T-helper 2 cell (primary cell): ENCODE results near the gene UGT2A1.

Source experiments
- DNase-seq, 5 experiments: peaks; one replicate each; pipeline versions ENCODE4 v3.0.0 to v3.0.0-alpha.2; 2012 to 2022

Gene UGT2A1

GRCh38 chr4:69584135-69584534 is 68.9 kb downstream of the UGT2A1 start:
- no peak for DNase-seq

GRCh38 chr4:69583543-69583942 is 69.5 kb downstream of the UGT2A1 start:
- no peak for DNase-seq

- DNase-seq = no peak
Measured at GRCh38 chr4:69577245-69577644, 75.8 kb downstream of the UGT2A1 start.

GRCh38 chr4:69576251-69576877 is 76.7 kb downstream of the UGT2A1 start:
- DNase-seq = no peak

GRCh38 chr4:69568787-69569186 is 84.3 kb downstream of the UGT2A1 start:
- DNase-seq = no peak

- DNase-seq = no peak
Measured at GRCh38 chr4:69563424-69563823, 89.6 kb downstream of the UGT2A1 start.

GRCh38 chr4:69549651-69550050 is 103.4 kb downstream of the UGT2A1 start:
- no peak for DNase-seq

- no peak for DNase-seq
Measured at GRCh38 chr4:69546134-69546765, 106.8 kb downstream of the UGT2A1 start.
